Neural progenitor cell (in vitro differentiated cells): ENCODE measurements around the gene SOS2. TPM values are rescaled to one million over a fixed set of nuclear protein-coding genes. Genes with fewer than 3 reads are reported as not detected.

ENCODE experiments used
- DNase-seq: peaks from one replicate; pipeline ENCODE4 v3.0.0-alpha.2; 2016; ENCODE audit warnings: low spot score
- H2AFZ ChIP-seq: fragments of 200-600 bp; sonication (generic); replicated peaks from 2 replicates; pipeline ENCODE4 v1.6.1; 2016; ENCODE audit warnings: antibody characterized with exemption
- H3F3A ChIP-seq: fragments of 200-600 bp; sonication (generic); 2 replicates; pipeline ENCODE4 v1.6.1; 2016; ENCODE audit warnings: antibody characterized with exemption, low read depth
- H3K27ac ChIP-seq: fragments of 200-600 bp; sonication (generic); 2 replicates; pipeline ENCODE4 v1.5.1; 2016; ENCODE audit warnings: mild to moderate bottlenecking
- H3K27me3 ChIP-seq: fragments of 200-600 bp; sonication (generic); 2 replicates; pipeline ENCODE4 v1.6.1; 2016; ENCODE audit warnings: mild to moderate bottlenecking, moderate library complexity
- H3K36me3 ChIP-seq: fragments of 200-600 bp; sonication (generic); 2 replicates; pipeline ENCODE4 v1.5.1; 2016
- H3K4me1 ChIP-seq: fragments of 200-600 bp; sonication (generic); 2 replicates; pipeline ENCODE4 v1.6.1; 2016; ENCODE audit warnings: mixed run types
- H3K4me2 ChIP-seq: fragments of 200-600 bp; sonication (generic); 2 replicates; pipeline ENCODE4 v1.6.1; 2016
- H3K4me3 ChIP-seq: fragments of 200-600 bp; sonication (generic); 2 replicates; pipeline ENCODE4 v1.5.1; 2016
- H3K79me2 ChIP-seq: fragments of 200-600 bp; sonication (generic); 2 replicates; pipeline ENCODE4 v1.6.1; 2016; ENCODE audit warnings: low read depth
- H3K9ac ChIP-seq: fragments of 200-600 bp; sonication (generic); 2 replicates; pipeline ENCODE4 v1.6.1; 2016
- H3K9me3 ChIP-seq: fragments of 200-600 bp; sonication (generic); 2 replicates; pipeline ENCODE4 v1.5.1; 2016; ENCODE audit warnings: low read depth
- H4K20me1 ChIP-seq: fragments of 200-600 bp; sonication (generic); 2 replicates; pipeline ENCODE4 v1.6.1; 2016; ENCODE audit warnings: low read depth
- H3K27ac Mint-ChIP-seq: 3 replicates; pipeline ENCODE4 v1.8.0; 2021; ENCODE audit warnings: mixed read lengths
- H3K27me3 Mint-ChIP-seq: 2 replicates; pipeline ENCODE4 v1.8.0; 2022; ENCODE audit warnings: low read depth, mild to moderate bottlenecking, inconsistent platforms, moderate library complexity, mixed read lengths; ENCODE audit not compliant: insufficient read depth
- H3K36me3 Mint-ChIP-seq: 3 replicates; pipeline ENCODE4 v1.8.0; 2021; ENCODE audit warnings: mixed read lengths
- H3K4me1 Mint-ChIP-seq: 3 replicates; pipeline ENCODE4 v1.8.0; 2021; ENCODE audit warnings: mixed read lengths
- H3K4me3 Mint-ChIP-seq: 3 replicates; pipeline ENCODE4 v1.8.0; 2021; ENCODE audit warnings: mild to moderate bottlenecking, moderate library complexity, mixed read lengths
- H3K9me3 Mint-ChIP-seq: 3 replicates; pipeline ENCODE4 v1.8.0; 2020; ENCODE audit warnings: mixed read lengths
- EZH2 ChIP-seq: fragments of 200-600 bp; sonication (generic); IDR thresholded peaks from 2 replicates; pipeline ENCODE4 v1.6.1; 2017; ENCODE audit warnings: antibody characterized with exemption, mild to moderate bottlenecking, moderate library complexity
- EZH2phosphoT487 ChIP-seq: fragments of 200-600 bp; sonication (generic); IDR thresholded peaks from 2 replicates; pipeline ENCODE4 v1.6.1; 2017; ENCODE audit warnings: antibody characterized with exemption
- total RNA-seq: library from RNA; depleted of rRNA; stranded (reverse); fragments of >200 nt; gene quantifications from 2 replicates; pipeline ENCODE4 v1.2.3, GENCODE V29; 2015; ENCODE audit warnings: low replicate concordance
- TF ChIP-seq, protein P1 (sequence below): fragments of 200-600 bp; sonication (generic); IDR thresholded peaks from 2 replicates; pipeline ENCODE4 v1.5.1; 2017; ENCODE audit warnings: antibody characterized with exemption, mild to moderate bottlenecking

The SOS2 gene
- total RNA-seq, 1 donor from 2014 or later = 32.3 TPM

- Histone ChIP-seq H3F3A (peaks cover 20% of the 10 kb centered on the region), H3K9ac (no peak overlapping the region), H3K9me3 (no peaks in the 10 kb centered on the region), H3K4me1 (peaks cover 17% of the 10 kb centered on the region), H3K27ac (no peak overlapping the region), H3K79me2 (peaks cover 60% of the 10 kb centered on the region), H3K4me3 (no peak overlapping the region), H3K4me2 (no peak overlapping the region), H3K36me3 (peaks cover 4% of the 10 kb centered on the region), H2AFZ (no peak overlapping the region), H3K27me3 (peaks cover 12% of the 10 kb centered on the region), H4K20me1 (peaks cover 21% of the 10 kb centered on the region)
- Mint-ChIP-seq H3K4me1 (peaks cover 35% of the 10 kb centered on the region), H3K9me3 (peaks cover 6% of the 10 kb centered on the region), H3K36me3 (peaks cover 10% of the 10 kb centered on the region), H3K4me3 (no peak overlapping the region), H3K27ac (no peak overlapping the region), H3K27me3 (no peaks in the 10 kb centered on the region)
- DNase-seq = no peak
- TF ChIP-seq EZH2 (no peak), EZH2phosphoT487 (no peak)
- TF ChIP-seq, protein P1, sequence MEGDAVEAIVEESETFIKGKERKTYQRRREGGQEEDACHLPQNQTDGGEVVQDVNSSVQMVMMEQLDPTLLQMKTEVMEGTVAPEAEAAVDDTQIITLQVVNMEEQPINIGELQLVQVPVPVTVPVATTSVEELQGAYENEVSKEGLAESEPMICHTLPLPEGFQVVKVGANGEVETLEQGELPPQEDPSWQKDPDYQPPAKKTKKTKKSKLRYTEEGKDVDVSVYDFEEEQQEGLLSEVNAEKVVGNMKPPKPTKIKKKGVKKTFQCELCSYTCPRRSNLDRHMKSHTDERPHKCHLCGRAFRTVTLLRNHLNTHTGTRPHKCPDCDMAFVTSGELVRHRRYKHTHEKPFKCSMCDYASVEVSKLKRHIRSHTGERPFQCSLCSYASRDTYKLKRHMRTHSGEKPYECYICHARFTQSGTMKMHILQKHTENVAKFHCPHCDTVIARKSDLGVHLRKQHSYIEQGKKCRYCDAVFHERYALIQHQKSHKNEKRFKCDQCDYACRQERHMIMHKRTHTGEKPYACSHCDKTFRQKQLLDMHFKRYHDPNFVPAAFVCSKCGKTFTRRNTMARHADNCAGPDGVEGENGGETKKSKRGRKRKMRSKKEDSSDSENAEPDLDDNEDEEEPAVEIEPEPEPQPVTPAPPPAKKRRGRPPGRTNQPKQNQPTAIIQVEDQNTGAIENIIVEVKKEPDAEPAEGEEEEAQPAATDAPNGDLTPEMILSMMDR = no peak
Measured at GRCh38 chr14:50228313-50228712, 3.1 kb downstream of the SOS2 start.

- Histone ChIP-seq H2AFZ (no peak overlapping the region), H3K4me2 (no peak overlapping the region), H3K9me3 (no peaks in the 10 kb centered on the region), H3F3A (peaks cover 8% of the 10 kb centered on the region), H3K27me3 (no peaks in the 10 kb centered on the region), H4K20me1 (peaks cover 21% of the 10 kb centered on the region), H3K79me2 (peaks cover 79% of the 10 kb centered on the region), H3K27ac (no peak overlapping the region), H3K9ac (no peak overlapping the region), H3K4me1 (peaks cover 19% of the 10 kb centered on the region), H3K36me3 (peaks cover 4% of the 10 kb centered on the region), H3K4me3 (no peak overlapping the region)
- peak; percentile 53 for DNase-seq
- H3K9me3 Mint-ChIP-seq = peaks cover 6% of the 10 kb centered on the region
- H3K27ac Mint-ChIP-seq = no peak overlapping the region
- TF ChIP-seq, protein P1 = no peak
- TF ChIP-seq EZH2phosphoT487 (no peak), EZH2 (no peak)
- H3K27me3 Mint-ChIP-seq = no peaks in the 10 kb centered on the region
- peaks cover 16% of the 10 kb centered on the region for H3K36me3 Mint-ChIP-seq
- H3K4me3 Mint-ChIP-seq = no peak overlapping the region
- H3K4me1 Mint-ChIP-seq = peaks cover 37% of the 10 kb centered on the region
Measured at GRCh38 chr14:50225974-50226297, 5.4 kb downstream of the SOS2 start.

DNA sequence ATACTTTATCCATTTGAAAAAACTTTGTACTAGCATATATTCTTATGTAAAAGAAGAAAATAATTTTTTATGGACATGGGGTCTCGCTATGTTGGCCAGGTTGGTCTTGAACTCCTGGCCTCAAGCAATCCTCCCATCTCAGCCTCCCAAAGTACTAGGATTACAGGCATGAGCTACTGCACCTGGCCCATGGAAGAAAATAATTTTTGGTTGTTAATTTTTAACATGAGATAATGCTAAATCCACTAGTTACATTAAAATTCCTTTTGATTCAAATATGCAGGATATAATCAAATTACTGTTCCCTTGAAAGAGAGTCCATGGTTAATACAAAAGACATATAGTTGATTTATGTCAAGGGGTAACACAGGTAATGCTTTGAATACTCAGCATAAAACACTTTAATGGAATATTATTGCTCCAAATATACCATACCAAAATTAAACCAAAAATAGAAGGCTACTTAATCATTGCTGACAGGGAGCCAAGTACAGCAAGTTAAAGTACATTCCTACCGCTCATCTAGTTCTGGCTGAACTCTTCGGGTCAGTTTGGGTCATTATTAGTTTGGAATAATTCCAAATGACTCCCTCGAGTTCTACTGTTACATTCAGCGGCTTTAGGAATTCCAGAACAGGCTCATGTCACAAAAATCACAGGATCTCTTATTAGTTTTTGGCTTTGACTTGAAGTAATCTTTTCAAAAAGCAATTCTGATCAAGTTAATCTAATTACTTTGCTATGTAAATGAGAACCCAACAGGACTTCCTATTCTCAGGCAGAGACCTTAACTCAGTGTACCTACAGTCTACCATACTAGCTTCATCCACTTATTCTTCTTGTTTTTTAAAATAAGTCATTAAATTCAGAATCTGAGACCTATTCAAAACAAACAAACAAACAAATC lies 6.1 kb downstream of the SOS2 start:
- no peaks in the 10 kb centered on the region for H3K27me3 Mint-ChIP-seq
- no peak overlapping the region for H3K4me3 ChIP-seq
- H4K20me1 ChIP-seq = peaks cover 23% of the 10 kb centered on the region
- H3K4me2 ChIP-seq = no peak overlapping the region
- no peak overlapping the region for H3K4me3 Mint-ChIP-seq
- no peak overlapping the region for H3K9ac ChIP-seq
- no peak for TF ChIP-seq EZH2
- TF ChIP-seq, protein P1 = no peak
- TF ChIP-seq EZH2phosphoT487 = no peak
- DNase-seq = no peak
- H3K27me3 ChIP-seq = no peaks in the 10 kb centered on the region
- peaks cover 16% of the 10 kb centered on the region for H3K4me1 ChIP-seq
- H3K36me3 ChIP-seq = peaks cover 4% of the 10 kb centered on the region
- H3F3A ChIP-seq = peaks cover 1% of the 10 kb centered on the region
- H3K27ac Mint-ChIP-seq = no peak overlapping the region
- peaks cover 16% of the 10 kb centered on the region for H3K36me3 Mint-ChIP-seq
- no peak overlapping the region for H3K27ac ChIP-seq
- H3K79me2 ChIP-seq = peaks cover 79% of the 10 kb centered on the region
- H2AFZ ChIP-seq = no peak overlapping the region
- H3K9me3 ChIP-seq = no peaks in the 10 kb centered on the region
- H3K9me3 Mint-ChIP-seq = peaks cover 6% of the 10 kb centered on the region
- H3K4me1 Mint-ChIP-seq = peaks cover 36% of the 10 kb centered on the region
